HepG2 (cell line): ENCODE measurements around the gene RCOR1. TPM values are rescaled to one million over a fixed set of nuclear protein-coding genes. Genes with fewer than 3 reads are reported as not detected.

Experiments
- ELF4 ChIP-seq: sonication (generic); formaldehyde crosslinking; IDR thresholded peaks from 2 replicates; pipeline ENCODE4 v1.5.0; 2020; ENCODE audit warnings: missing genetic modification reagents, mild to moderate bottlenecking, moderate library complexity, borderline replicate concordance
- NR0B2 ChIP-seq: sonication (generic); formaldehyde crosslinking; IDR thresholded peaks from 2 replicates; pipeline ENCODE4 v1.4.0; 2020; ENCODE audit warnings: mild to moderate bottlenecking, missing genetic modification reagents
- REST ChIP-seq, 2 experiments: IDR thresholded peaks; 2 replicates each; pipeline ENCODE4 v1.6.1; 2011 to 2012; ENCODE audit warnings: low read length in 2 of 2, borderline replicate concordance in 1 of 2, low read depth in 1 of 2, mild to moderate bottlenecking in 1 of 2, moderate library complexity in 1 of 2
- ZNF12 ChIP-seq: sonication (generic); formaldehyde crosslinking; IDR thresholded peaks from 2 replicates; pipeline ENCODE4 v1.5.0; 2020; ENCODE audit warnings: missing genetic modification reagents
- ZNF407 ChIP-seq: sonication (generic); formaldehyde crosslinking; IDR thresholded peaks from one replicate; pipeline ENCODE4 v1.5.1; 2020; ENCODE audit warnings: mild to moderate bottlenecking, missing genetic modification reagents; ENCODE audit errors: not compliant biosample characterization
- polyA plus RNA-seq, 8 experiments: library from polyadenylated mRNA; depleted of rRNA in 3 of 8; stranded (reverse) in 7 of 8; unstranded in 1 of 8; fragments of >200 nt; fragmentation: Illumina TruSeq in 4 of 8; extraction: Trizol in 4 of 8; gene quantifications; 2 replicates each; pipeline versions ENCODE4 v1.2.1 to v1.2.3, GENCODE V29; 2011 to 2016; ENCODE audit warnings: low read depth in 4 of 8, missing spikeins in 1 of 8, mixed read lengths in 1 of 8; ENCODE audit not compliant: insufficient read depth in 1 of 8
- total RNA-seq, 5 experiments: library from RNA; depleted of rRNA; stranded (reverse); fragments of >200 nt; fragmentation: Illumina TruSeq; extraction: Trizol; gene quantifications; 2 replicates each; pipeline ENCODE4 v1.2.3, GENCODE V29; 2016; ENCODE audit warnings: low read depth in 1 of 5
- TF ChIP-seq, protein P1 (sequence below): sonication (generic); formaldehyde crosslinking; IDR thresholded peaks from 2 replicates; pipeline ENCODE4 v1.9.0; 2021; ENCODE audit warnings: mild to moderate bottlenecking, missing genetic modification reagents

Gene RCOR1
- total and polyA plus RNA-seq, 2 of the 13 experiments (the other 11 are each of a cell fraction or from before 2014, with no cell fraction given), result 10.2 to 11.1 TPM

DNA sequence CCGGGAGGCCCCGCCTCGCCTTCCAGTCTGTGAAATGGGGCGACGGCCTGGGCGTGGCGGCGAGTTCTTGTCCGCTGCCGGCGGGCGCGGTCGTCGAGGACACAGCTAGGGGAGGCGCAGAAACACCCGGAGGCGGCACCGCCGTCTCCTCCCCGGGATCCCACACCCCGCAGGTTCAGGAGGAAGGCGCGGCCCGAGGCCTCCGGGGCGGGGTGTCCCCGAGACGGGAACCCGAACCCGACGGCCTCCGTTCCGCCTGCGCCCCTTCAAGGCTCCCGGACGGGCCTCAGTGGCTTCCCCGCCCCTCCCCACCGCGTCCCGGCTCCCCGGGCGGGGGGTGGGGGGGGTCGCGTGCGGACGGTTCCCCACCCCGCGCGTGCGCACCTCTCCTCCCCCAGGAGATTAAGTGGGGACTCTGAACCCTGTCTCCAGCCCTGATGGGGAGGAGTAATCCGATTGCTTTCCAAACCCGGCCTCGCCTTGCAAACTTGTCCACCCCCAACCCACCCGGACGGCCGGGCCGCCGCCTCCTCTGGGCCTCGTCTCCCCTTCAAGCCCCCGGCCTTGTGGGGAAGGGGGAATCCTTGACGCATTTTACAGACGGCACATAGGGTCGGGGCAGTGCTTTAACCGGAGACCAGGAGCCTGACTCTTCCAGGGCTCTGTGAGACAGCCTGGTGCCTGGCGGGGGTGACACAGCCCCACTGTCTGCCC lies 47.5 kb upstream of the RCOR1 start (continued):
- TF ChIP-seq ELF4 (CRISPR knock-in tag) (0 out of 2 replicates have a peak, but pooled peaks have one; percentile 9), NR0B2 (no peak), ZNF407 (no peak), ZNF12 (peak; percentile 16; the same call in 1 of the 2 replicates), REST (IDR thresholded peaks at IDR 0.05; ENCODE audit: borderline replicate concordance in 1 of 2, low read depth in 1 of 2, low read length in 2 of 2) (no peak)
- TF ChIP-seq, protein P1, sequence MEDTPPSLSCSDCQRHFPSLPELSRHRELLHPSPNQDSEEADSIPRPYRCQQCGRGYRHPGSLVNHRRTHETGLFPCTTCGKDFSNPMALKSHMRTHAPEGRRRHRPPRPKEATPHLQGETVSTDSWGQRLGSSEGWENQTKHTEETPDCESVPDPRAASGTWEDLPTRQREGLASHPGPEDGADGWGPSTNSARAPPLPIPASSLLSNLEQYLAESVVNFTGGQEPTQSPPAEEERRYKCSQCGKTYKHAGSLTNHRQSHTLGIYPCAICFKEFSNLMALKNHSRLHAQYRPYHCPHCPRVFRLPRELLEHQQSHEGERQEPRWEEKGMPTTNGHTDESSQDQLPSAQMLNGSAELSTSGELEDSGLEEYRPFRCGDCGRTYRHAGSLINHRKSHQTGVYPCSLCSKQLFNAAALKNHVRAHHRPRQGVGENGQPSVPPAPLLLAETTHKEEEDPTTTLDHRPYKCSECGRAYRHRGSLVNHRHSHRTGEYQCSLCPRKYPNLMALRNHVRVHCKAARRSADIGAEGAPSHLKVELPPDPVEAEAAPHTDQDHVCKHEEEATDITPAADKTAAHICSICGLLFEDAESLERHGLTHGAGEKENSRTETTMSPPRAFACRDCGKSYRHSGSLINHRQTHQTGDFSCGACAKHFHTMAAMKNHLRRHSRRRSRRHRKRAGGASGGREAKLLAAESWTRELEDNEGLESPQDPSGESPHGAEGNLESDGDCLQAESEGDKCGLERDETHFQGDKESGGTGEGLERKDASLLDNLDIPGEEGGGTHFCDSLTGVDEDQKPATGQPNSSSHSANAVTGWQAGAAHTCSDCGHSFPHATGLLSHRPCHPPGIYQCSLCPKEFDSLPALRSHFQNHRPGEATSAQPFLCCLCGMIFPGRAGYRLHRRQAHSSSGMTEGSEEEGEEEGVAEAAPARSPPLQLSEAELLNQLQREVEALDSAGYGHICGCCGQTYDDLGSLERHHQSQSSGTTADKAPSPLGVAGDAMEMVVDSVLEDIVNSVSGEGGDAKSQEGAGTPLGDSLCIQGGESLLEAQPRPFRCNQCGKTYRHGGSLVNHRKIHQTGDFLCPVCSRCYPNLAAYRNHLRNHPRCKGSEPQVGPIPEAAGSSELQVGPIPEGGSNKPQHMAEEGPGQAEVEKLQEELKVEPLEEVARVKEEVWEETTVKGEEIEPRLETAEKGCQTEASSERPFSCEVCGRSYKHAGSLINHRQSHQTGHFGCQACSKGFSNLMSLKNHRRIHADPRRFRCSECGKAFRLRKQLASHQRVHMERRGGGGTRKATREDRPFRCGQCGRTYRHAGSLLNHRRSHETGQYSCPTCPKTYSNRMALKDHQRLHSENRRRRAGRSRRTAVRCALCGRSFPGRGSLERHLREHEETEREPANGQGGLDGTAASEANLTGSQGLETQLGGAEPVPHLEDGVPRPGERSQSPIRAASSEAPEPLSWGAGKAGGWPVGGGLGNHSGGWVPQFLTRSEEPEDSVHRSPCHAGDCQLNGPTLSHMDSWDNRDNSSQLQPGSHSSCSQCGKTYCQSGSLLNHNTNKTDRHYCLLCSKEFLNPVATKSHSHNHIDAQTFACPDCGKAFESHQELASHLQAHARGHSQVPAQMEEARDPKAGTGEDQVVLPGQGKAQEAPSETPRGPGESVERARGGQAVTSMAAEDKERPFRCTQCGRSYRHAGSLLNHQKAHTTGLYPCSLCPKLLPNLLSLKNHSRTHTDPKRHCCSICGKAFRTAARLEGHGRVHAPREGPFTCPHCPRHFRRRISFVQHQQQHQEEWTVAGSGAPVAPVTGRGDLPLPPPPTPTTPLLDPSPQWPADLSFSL (CRISPR knock-in tag), result no peak
